ENCODE results near the gene KAT6B.
"Not testable (repeated sequence)": the region's sequence is repeated elsewhere in the genome, so short reads cannot be mapped to it uniquely, and the experiment has no call there.

Gene KAT6B

DNA sequence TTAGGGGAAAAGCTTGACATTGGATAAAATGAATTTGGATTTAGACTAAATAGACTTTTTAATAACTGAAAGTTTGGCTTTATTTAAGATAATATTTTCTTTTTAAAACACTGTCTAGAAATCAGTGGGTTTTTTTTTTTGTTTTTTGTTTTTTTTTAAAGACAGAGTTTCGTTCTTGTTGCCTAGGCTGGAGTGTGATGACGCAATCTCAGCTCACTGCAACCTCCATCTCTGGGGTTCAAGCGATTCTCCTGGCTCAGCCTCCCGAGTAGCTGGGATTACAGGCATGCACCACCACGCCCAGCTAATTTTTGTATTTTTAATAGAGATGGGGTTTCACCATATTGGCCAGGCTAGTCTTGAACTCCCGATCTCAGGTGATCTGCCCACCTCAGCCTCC, 66.9 kb downstream of the KAT6B start:
- H3K27ac Mint-ChIP-seq; H3K36me3 Mint-ChIP-seq (ENCODE audit: low read depth); H3K9me3 Mint-ChIP-seq; H3K4me3 Mint-ChIP-seq; H3K27me3 Mint-ChIP-seq; intact Hi-C loops (cut with micrococcal nuclease): not testable (repeated sequence)
- H3K4me1 Mint-ChIP-seq (ENCODE audit: low read depth): peaks cover 21% of the 10 kb centered on the region

DNA sequence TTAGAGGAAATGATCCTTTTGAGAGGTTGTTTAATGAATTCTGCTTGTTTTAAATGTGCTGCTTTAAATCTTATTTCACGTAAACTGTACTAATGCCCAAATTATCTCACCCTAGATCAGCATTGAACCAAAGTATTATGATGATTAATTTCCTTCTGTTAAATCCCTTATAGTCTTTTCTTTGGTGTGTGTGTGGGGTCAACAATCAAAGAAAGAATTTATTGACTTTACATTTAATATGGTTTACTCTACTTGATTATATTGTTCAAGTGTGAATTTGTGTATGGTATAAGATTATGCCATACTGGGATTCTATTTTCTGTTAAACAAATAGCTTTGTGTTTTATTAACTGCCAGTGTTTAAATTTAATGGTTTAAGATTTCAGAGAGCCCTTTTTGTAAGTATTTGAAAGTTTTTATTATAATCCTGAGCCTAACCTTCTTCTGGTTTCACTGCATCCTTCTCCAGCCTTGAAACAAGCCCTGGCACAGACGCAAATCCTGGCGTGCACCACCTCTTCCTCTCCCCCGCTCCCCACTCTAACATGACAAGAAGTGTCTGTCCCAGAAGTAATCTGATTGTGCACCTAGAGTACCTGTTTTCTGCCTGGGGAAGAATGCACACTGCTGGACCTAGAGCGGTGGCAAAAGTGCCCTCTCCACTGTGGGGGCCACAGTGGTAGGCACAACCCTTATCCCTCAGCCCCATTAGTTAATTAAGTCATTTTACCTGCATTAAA, 70.6 kb downstream of the KAT6B start:
- no peaks in the 10 kb centered on the region for H3K27me3 Mint-ChIP-seq
- H3K4me1 Mint-ChIP-seq (ENCODE audit: low read depth): peaks cover 26% of the 10 kb centered on the region
- no peaks in the 10 kb centered on the region for H3K9me3 Mint-ChIP-seq
- no peak overlapping the region for H3K27ac Mint-ChIP-seq
- no peaks in the 10 kb centered on the region for H3K36me3 Mint-ChIP-seq (ENCODE audit: low read depth)
- no peak overlapping the region for H3K4me3 Mint-ChIP-seq
- intact Hi-C loops (cut with micrococcal nuclease): no loop called here

DNA sequence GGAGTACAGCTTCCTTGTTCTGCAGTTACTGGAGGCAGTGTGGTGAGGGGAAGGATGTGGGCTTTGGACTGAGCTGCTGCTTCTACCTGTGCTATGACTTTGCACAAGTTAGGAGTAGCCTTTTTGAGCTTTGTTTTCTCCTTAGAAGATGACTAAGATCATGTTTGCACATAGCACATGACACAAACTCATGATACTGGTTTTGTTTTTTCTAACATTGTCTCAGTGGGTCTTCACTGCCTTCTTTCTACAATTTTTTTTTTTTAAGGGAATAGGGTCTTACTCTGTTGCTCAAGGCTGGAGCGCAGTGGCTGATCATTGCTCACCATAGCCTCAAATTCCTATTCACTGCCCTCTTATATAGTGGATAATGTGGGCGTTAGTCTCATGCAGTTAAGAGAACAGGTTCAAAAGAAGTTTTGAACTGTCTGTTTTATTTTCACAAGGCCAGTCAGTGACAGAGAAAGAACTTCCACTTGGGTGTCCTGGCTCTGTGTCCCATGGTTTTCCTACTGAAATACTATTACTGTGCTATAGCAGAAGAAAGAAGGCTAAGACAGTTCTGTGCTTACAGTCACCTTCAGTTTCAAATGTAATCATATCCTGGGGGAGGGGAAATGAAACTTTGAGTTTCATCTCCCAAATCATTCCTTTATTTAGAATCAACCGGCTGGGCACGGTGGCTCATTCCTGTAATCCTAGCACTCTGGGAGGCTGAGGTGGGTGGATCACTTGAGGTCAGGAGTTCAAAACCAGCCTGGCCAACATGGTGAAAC, 72.0 kb downstream of the KAT6B start:
- Mint-ChIP-seq H3K36me3 (ENCODE audit: low read depth) (no peaks in the 10 kb centered on the region), H3K27me3 (no peaks in the 10 kb centered on the region), H3K9me3 (no peaks in the 10 kb centered on the region), H3K27ac (no peak overlapping the region), H3K4me3 (no peak overlapping the region), H3K4me1 (ENCODE audit: low read depth) (peaks cover 25% of the 10 kb centered on the region)
- intact Hi-C loops (cut with micrococcal nuclease): no loop called here

DNA sequence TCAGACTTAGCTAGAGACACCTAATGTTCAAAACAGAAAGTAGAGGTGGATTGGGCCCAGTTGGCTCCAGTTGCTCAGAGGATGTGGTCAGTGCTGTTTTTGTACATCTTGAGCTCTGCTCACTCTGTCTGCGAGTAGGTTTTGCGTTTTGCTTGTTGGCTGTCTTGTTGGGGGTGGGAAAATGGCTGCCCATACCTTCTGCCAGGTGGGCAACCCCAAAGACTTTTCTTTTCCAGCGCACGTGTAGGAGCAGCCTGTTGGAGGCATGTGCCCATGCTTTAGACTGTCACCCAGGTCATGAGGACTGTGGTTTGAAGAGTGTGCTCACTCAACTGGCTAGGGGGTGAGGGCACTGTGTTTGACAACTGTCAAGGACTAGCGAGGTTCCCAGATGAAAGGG, 73.9 kb downstream of the KAT6B start:
- intact Hi-C loops (cut with micrococcal nuclease): no loop called here
- no peaks in the 10 kb centered on the region for H3K9me3 Mint-ChIP-seq
- no peaks in the 10 kb centered on the region for H3K36me3 Mint-ChIP-seq (ENCODE audit: low read depth)
- H3K27me3 Mint-ChIP-seq: no peaks in the 10 kb centered on the region
- H3K4me3 Mint-ChIP-seq: no peak overlapping the region
- H3K4me1 Mint-ChIP-seq (ENCODE audit: low read depth): peaks cover 25% of the 10 kb centered on the region
- no peak overlapping the region for H3K27ac Mint-ChIP-seq

DNA sequence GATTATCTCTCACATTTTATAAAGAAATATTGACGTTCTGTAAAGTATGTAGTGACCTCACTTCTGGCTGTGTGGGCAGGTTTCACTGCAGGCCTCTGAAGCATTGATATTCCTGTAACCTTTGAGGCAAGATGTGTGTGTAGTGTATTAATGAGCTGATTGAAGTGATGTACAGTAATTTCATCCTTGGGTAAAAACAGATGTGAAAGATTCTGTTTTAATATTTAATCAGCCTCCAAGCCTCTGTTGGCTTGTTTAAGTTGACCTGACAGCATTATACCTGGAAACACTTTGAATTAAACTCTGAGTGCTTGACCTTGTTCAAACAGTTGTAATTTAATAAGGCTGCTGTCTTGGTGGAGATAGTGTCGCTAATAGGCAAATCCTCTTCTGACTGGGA, 74.9 kb downstream of the KAT6B start:
- Mint-ChIP-seq H3K27ac (no peak overlapping the region), H3K9me3 (no peaks in the 10 kb centered on the region), H3K4me1 (ENCODE audit: low read depth) (peaks cover 25% of the 10 kb centered on the region), H3K36me3 (ENCODE audit: low read depth) (no peaks in the 10 kb centered on the region), H3K27me3 (no peaks in the 10 kb centered on the region), H3K4me3 (no peak overlapping the region)
- intact Hi-C loops (cut with micrococcal nuclease): no loop called here

DNA sequence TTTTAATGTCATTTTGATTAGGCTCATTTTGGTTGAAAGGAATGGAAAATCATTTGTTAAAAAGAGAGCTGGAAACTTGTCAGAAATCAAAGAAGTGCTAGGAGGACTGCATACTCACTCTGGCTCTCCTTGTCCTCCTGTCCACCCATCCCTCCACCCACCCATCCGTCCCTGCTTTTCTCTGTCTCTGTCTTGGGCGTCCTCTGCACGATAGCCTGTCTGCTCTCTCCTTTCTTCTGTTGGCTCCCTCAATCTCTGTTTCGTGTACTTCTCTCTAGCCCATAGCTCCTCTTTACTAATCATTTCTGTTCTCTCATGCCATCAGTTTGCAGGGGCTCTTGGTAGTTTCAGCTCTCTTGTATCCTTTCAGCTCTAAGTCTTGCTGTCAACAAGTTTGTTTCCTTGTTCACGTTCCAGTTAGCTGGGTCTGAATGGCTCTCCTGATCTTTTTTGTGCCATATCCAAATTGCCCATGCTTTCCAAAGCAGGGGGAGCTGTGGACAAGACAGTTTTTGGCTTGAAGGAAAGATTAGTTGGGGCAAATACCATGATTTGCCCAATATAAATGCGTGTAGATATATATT, 75.6 kb downstream of the KAT6B start:
- no peak overlapping the region for H3K4me3 Mint-ChIP-seq
- intact Hi-C loops (cut with micrococcal nuclease): no loop called here
- H3K27ac Mint-ChIP-seq: no peak overlapping the region
- peaks cover 25% of the 10 kb centered on the region for H3K4me1 Mint-ChIP-seq (ENCODE audit: low read depth)
- no peaks in the 10 kb centered on the region for H3K36me3 Mint-ChIP-seq (ENCODE audit: low read depth)
- H3K9me3 Mint-ChIP-seq: no peaks in the 10 kb centered on the region
- H3K27me3 Mint-ChIP-seq: no peaks in the 10 kb centered on the region

DNA sequence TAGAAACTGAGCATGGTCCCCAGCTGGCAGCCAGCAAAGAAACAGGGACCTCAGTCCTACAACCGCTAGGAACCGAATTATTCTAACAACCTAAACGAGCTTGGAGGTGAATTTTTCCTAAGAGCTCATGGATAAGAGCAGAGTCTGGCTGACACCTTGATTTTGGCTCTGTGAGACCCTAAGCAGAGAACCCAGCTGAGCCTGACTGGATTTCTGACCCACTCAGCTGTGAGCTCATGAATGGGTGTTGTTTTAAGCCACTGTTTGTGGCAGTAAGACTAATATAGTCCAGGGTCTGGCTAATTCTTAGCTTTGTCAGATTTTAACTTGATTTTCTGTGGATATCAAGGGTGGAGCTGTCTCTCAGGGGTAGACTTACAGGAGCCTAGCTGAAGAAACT, 77.1 kb downstream of the KAT6B start:
- Mint-ChIP-seq H3K4me1 (ENCODE audit: low read depth) (peaks cover 15% of the 10 kb centered on the region), H3K9me3 (no peaks in the 10 kb centered on the region), H3K36me3 (ENCODE audit: low read depth) (no peaks in the 10 kb centered on the region), H3K27ac (no peak overlapping the region), H3K4me3 (no peak overlapping the region), H3K27me3 (no peaks in the 10 kb centered on the region)
- intact Hi-C loops (cut with micrococcal nuclease): no loop called here

DNA sequence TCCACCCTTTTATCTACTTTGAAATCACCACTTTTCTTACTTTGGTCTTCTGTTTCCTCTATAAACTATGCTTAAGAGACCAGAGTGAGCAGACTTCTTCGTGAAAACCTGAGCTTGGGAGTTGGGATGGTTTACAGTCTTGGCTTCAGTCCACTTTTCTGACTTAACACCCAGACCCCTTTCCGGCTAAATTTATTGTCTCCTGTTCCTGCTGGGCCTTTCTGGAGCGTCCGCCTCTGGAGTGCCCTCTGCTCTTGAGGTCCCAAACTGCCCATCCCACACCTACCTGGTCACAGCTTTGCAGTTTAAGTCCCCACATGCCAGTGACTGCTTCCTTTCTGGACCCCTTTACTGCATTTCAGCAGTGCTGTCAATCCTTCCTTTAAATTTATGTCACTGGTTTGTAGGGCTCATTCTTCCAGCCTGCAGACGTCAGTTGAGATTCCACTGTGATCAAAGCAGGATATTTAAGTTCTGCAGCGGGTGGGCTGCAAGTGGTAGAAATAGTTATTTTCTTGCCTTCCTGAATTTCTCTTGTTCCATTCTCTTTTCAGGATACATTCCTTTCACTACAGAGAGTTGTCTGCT, 80.3 kb downstream of the KAT6B start:
- Mint-ChIP-seq H3K9me3 (no peaks in the 10 kb centered on the region), H3K4me3 (no peak overlapping the region), H3K27me3 (no peaks in the 10 kb centered on the region), H3K4me1 (ENCODE audit: low read depth) (peaks cover 5% of the 10 kb centered on the region), H3K36me3 (ENCODE audit: low read depth) (no peaks in the 10 kb centered on the region), H3K27ac (no peak overlapping the region)
- intact Hi-C loops (cut with micrococcal nuclease): no loop called here

DNA sequence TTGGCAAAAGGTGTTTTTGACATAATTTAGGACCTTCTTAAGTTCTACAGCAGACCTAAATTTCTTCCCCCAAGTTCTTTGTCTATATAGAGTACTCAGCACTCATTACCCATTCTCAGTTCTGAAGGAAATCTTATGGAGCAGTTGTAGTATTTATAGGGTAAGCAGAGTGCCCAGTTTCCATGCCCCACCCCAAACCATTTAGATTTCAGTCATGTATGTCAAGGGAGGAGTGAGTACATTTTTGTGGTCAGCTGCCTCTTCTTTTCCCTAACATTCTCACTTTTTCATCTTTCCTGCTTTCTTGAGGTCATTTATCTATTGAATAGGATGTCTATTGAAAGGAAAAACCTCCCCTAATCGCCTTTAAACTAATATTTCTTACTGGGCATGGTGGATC, 83.3 kb downstream of the KAT6B start:
- H3K27me3 Mint-ChIP-seq: no peaks in the 10 kb centered on the region
- H3K27ac Mint-ChIP-seq: no peak overlapping the region
- H3K4me3 Mint-ChIP-seq: no peak overlapping the region
- H3K4me1 Mint-ChIP-seq (ENCODE audit: low read depth): peaks cover 8% of the 10 kb centered on the region
- intact Hi-C loops (cut with micrococcal nuclease): no loop called here
- no peaks in the 10 kb centered on the region for H3K36me3 Mint-ChIP-seq (ENCODE audit: low read depth)
- no peaks in the 10 kb centered on the region for H3K9me3 Mint-ChIP-seq

DNA sequence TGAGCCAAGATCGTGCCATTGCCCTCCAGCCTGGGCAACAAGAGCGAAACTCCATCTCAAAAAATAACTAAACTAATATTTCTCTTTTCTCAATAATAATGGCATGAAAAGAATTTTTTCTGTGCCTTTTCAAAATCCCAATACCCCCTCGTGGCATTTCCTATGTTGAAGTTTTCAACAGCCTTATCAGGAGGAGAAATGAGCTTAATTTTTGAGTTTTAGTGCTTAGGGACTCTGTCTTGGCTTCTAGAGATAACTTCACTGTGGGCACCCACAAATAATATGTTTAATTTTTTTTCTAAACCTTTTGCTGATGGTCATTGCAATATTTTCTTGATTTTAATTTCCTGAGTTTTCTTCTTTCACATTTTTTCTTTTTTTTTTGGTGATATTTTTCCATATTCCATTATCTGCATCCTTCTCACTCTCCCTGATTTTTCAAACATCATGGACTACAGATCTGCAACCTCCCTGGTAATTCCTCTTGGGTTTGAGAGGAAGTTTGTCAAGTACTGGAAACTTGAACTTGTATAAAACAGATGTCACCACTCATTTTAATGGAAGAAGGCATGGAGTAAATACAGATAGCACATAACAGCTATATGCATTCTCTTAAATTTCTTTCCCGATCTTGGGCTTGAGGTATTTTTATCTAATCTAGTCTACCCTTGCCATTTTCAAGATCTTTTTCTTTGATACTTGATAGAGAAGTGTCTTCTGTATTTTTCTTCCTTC, 84.0 kb downstream of the KAT6B start:
- H3K27ac Mint-ChIP-seq: no peak overlapping the region
- intact Hi-C loops (cut with micrococcal nuclease): no loop called here
- H3K4me1 Mint-ChIP-seq (ENCODE audit: low read depth): peaks cover 8% of the 10 kb centered on the region
- H3K27me3 Mint-ChIP-seq: no peaks in the 10 kb centered on the region
- H3K9me3 Mint-ChIP-seq: no peaks in the 10 kb centered on the region
- H3K36me3 Mint-ChIP-seq (ENCODE audit: low read depth): no peaks in the 10 kb centered on the region
- H3K4me3 Mint-ChIP-seq: no peak overlapping the region

DNA sequence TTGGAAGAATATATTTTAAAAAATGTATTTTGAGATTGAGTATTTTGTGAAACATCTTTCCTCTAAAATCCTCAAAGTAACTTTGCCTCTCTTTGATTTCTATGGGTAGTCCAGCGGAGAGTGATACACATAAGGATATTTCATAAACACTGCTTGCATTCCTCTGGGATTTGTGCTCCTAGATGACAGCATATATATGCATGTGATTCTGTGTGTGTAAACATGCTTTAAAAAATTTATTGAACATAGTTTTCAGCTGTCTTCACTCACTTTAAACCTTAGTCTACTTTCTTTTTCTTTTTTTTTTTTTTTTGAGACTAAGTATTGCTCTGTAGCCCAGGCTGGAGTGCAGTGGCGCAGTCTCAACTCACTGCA, 84.6 kb downstream of the KAT6B start:
- H3K27ac Mint-ChIP-seq: no peak overlapping the region
- intact Hi-C loops (cut with micrococcal nuclease): no loop called here

DNA sequence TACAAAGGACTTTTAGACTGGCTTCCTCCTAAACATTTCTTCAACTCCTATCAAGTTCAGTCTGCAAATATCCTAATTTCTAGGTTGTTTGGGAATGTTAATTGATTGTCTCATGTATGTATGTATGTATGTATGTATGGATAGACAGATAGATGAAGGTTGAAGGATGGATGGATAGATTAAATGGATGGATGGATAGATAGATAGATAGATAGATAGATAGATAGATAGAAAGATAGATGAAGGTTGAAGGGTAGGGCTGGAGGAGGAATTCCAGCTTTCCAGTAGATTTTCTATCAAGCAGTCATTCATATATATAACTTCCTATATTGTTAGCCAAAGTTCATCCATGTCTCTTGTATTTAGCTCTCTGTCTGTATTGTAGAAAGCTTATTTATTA, 85.8 kb downstream of the KAT6B start:
- no peaks in the 10 kb centered on the region for H3K27me3 Mint-ChIP-seq
- H3K27ac Mint-ChIP-seq: no peak overlapping the region
- H3K4me1 Mint-ChIP-seq (ENCODE audit: low read depth): peaks cover 8% of the 10 kb centered on the region
- H3K36me3 Mint-ChIP-seq (ENCODE audit: low read depth): no peaks in the 10 kb centered on the region
- no peak overlapping the region for H3K4me3 Mint-ChIP-seq
- intact Hi-C loops (cut with micrococcal nuclease): no loop called here
- H3K9me3 Mint-ChIP-seq: no peaks in the 10 kb centered on the region

More for the DNA sequence above, 84.6 kb downstream of the KAT6B start:
- no peaks in the 10 kb centered on the region for H3K27me3 Mint-ChIP-seq
- no peak overlapping the region for H3K4me3 Mint-ChIP-seq
- no peaks in the 10 kb centered on the region for H3K36me3 Mint-ChIP-seq (ENCODE audit: low read depth)
- H3K9me3 Mint-ChIP-seq: no peaks in the 10 kb centered on the region
- peaks cover 8% of the 10 kb centered on the region for H3K4me1 Mint-ChIP-seq (ENCODE audit: low read depth)

DNA sequence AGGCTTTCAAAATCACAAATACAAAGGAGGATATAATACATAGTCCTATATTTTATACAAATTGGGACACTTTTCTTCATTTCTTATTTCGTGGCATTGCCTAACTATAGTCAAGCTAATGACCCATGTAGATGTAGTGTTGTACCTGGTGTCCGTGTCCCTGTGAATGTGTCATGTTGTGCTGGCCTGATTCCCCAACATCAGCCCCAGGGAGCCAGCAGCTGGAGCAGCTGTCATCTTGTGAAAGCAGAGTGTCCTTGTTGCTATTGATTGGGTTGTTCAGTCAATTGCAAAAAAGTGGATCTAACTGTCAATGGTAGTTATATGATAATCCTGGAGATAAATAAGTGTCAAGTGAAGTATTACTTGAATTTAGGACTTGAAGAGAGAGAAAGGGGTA, 86.3 kb downstream of the KAT6B start:
- Mint-ChIP-seq H3K4me3 (no peak overlapping the region), H3K36me3 (ENCODE audit: low read depth) (no peaks in the 10 kb centered on the region), H3K9me3 (no peaks in the 10 kb centered on the region), H3K4me1 (ENCODE audit: low read depth) (peaks cover 13% of the 10 kb centered on the region), H3K27me3 (no peaks in the 10 kb centered on the region), H3K27ac (no peak overlapping the region)
- intact Hi-C loops (cut with micrococcal nuclease): no loop called here
